K562 (cell line): ENCODE measurements around the gene DYSF.

Experiments
- CTCF ChIP-seq, 3 experiments: IDR thresholded peaks in 2 of 3; conservative IDR thresholded peaks in 1 of 3; 2 replicates each; pipeline ENCODE4 v1.5.1; 2011 to 2012; ENCODE audit warnings: low read length in 3 of 3, mild to moderate bottlenecking in 3 of 3, control low read depth in 2 of 3, improper control_type of control experiment in 1 of 3, inconsistent platforms in 1 of 3, low read depth in 1 of 3, mixed read lengths in 1 of 3, moderate library complexity in 1 of 3; ENCODE audit not compliant: insufficient read depth in 2 of 3
- EP300 ChIP-seq: IDR thresholded peaks from 2 replicates; pipeline ENCODE4 v1.6.1; 2012; ENCODE audit warnings: low read length, improper control_type of control experiment
- FOS ChIP-seq: IDR thresholded peaks from 3 replicates; pipeline ENCODE4 v1.6.1; 2011; ENCODE audit not compliant: insufficient read length; ENCODE audit errors: extremely low read depth
- HCFC1 ChIP-seq: IDR thresholded peaks from 2 replicates; pipeline ENCODE4 v1.6.1; 2012; ENCODE audit warnings: low read depth, low read length, improper control_type of control experiment
- MED1 ChIP-seq: sonication (generic); formaldehyde crosslinking; IDR thresholded peaks from 2 replicates; pipeline ENCODE4 v1.8.1; 2023; ENCODE audit warnings: missing genetic modification reagents, borderline replicate concordance
- RAD51 ChIP-seq: fragments of 450-650 bp; IDR thresholded peaks from 2 replicates; pipeline ENCODE4 v1.7.1; 2016; ENCODE audit warnings: low read depth, mild to moderate bottlenecking, borderline replicate concordance
- RBBP5 ChIP-seq: fragments of 200-600 bp; sonication (generic); IDR thresholded peaks from 2 replicates; pipeline ENCODE4 v1.6.1; 2012; ENCODE audit warnings: borderline replicate concordance, mild to moderate bottlenecking, low read length, control low read depth, inconsistent platforms; ENCODE audit not compliant: insufficient read depth, poor library complexity, severe bottlenecking
- SP1 ChIP-seq: sonication (generic); formaldehyde crosslinking; IDR thresholded peaks from 2 replicates; pipeline ENCODE4 v1.8.1; 2022; ENCODE audit warnings: mild to moderate bottlenecking, missing genetic modification reagents
- SRF ChIP-seq, 2 experiments: fragments of 250-450, 450-650 bp in 1 of 2; sonication (Bioruptor Pico) in 1 of 2; sonication (generic) in 1 of 2; formaldehyde crosslinking; IDR thresholded peaks; 2 replicates each; pipeline versions ENCODE4 v1.5.0 to v1.5.1; 2020 to 2022; ENCODE audit warnings: mild to moderate bottlenecking in 1 of 2, missing genetic modification reagents in 1 of 2
- TCF15 ChIP-seq: fragments of 250-450 bp; sonication (Bioruptor Pico); IDR thresholded peaks from 2 replicates; pipeline ENCODE4 v1.8.0; 2022; ENCODE audit warnings: moderate library complexity, mild to moderate bottlenecking, inconsistent platforms
- TEAD1 ChIP-seq, 2 experiments: fragments of 450-650 bp in 1 of 2; sonication (generic) in 1 of 2; formaldehyde crosslinking; IDR thresholded peaks; 2 replicates each; pipeline versions ENCODE4 v1.4.0 to v1.8.0; 2020 to 2022; ENCODE audit warnings: mild to moderate bottlenecking in 2 of 2, missing genetic modification reagents in 1 of 2
- ZNF318 ChIP-seq, 2 experiments: fragments of 450-650 bp; IDR thresholded peaks; 2 replicates each; pipeline ENCODE4 v1.6.1; 2016; ENCODE audit warnings: mild to moderate bottlenecking in 2 of 2, borderline replicate concordance in 1 of 2, low read depth in 1 of 2, moderate library complexity in 1 of 2
- TF ChIP-seq, protein P1 (sequence below): sonication (generic); formaldehyde crosslinking; IDR thresholded peaks from 2 replicates; pipeline ENCODE4 v1.8.0; 2022; ENCODE audit warnings: missing genetic modification reagents, mild to moderate bottlenecking, borderline replicate concordance

- TF ChIP-seq ZNF318 (IDR thresholded peaks at IDR 0.05; ENCODE audit: borderline replicate concordance in 1 of 2, low read depth in 1 of 2) (no peak), CTCF (IDR thresholded peaks at IDR 0.05 in 2 of 3, conservative IDR thresholded peaks at IDR 0.05 in 1 of 3; ENCODE audit: insufficient read depth in 2 of 3, low read depth in 1 of 3, low read length in 3 of 3) (no peak), SRF (CRISPR knock-in tag; IDR thresholded peaks at IDR 0.05) (no peak), SP1 (CRISPR knock-in tag) (no peak), EP300 (no peak), FOS (no peak), HCFC1 (no peak), MED1 (CRISPR knock-in tag) (no peak), TCF15 (CRISPR knock-in tag) (no peak), RAD51 (no peak), TEAD1 (CRISPR knock-in tag; IDR thresholded peaks at IDR 0.05) (no peak), RBBP5 (no peak)
- TF ChIP-seq, protein P1, sequence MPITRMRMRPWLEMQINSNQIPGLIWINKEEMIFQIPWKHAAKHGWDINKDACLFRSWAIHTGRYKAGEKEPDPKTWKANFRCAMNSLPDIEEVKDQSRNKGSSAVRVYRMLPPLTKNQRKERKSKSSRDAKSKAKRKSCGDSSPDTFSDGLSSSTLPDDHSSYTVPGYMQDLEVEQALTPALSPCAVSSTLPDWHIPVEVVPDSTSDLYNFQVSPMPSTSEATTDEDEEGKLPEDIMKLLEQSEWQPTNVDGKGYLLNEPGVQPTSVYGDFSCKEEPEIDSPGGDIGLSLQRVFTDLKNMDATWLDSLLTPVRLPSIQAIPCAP (CRISPR knock-in tag) = no peak
Measured at GRCh38 chr2:71662665-71663394, 209.5 kb downstream of the DYSF start.
